ENCODE results near the gene WNK2. TPM values are rescaled to one million over a fixed set of nuclear protein-coding genes. Genes with fewer than 3 reads are reported as not detected.

The WNK2 gene
- total RNA-seq, 2 donors from 2014 or later = 0.70 to 1.1 TPM

DNA sequence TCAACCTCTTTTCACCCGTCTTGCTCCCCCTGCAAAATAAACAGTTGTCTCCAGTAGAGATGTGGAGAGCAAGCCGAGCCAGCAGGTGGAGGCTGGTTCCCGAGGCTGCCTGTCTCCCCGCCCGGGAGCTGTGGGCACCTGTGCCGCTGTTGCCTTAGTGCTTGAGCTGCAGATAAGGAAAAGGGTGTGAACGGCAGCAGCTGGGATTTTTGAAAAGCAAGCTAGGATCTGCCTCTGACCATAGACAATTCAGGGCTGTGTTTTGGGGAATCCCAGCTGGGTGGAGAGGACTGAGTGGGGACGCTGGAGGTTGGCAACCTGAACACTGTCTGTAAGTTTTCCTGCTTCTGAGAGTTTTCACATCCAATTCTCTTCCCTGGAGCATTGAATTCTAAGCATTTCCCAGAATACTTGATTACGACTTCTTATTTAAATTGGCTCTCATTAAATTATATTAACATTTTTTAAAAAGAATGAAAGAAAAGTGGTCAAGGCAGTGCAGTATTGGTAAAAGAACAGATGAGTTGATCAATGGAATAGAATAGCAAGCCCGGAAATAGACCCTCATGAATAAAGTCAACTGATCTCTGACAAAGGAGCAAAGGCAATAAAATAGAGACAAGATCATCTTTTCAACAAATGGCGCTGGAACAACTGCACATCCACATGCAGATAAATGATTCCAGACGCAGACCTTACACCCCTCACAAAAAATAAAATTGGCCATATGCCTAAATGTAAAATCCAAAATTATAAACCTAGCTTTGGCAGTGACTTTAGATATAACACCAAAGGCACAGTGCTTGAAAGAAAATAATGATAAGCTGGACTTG lies 9.7 kb downstream of the WNK2 start:
- H3K27ac Mint-ChIP-seq = no peak overlapping the region
- no peak for ATAC-seq (replicated peaks in 1 of 2)
- H3K4me3 Mint-ChIP-seq = no peak overlapping the region
- H3K4me1 Mint-ChIP-seq (ENCODE audit: low read depth) = no peaks in the 10 kb centered on the region
- no peak for DNase-seq
- H3K27me3 Mint-ChIP-seq (ENCODE audit: low read depth) = no peaks in the 10 kb centered on the region
- no peaks in the 10 kb centered on the region for H3K9me3 Mint-ChIP-seq
- H3K36me3 Mint-ChIP-seq (ENCODE audit: insufficient read depth in 2 of 2) = no peaks in the 10 kb centered on the region

DNA sequence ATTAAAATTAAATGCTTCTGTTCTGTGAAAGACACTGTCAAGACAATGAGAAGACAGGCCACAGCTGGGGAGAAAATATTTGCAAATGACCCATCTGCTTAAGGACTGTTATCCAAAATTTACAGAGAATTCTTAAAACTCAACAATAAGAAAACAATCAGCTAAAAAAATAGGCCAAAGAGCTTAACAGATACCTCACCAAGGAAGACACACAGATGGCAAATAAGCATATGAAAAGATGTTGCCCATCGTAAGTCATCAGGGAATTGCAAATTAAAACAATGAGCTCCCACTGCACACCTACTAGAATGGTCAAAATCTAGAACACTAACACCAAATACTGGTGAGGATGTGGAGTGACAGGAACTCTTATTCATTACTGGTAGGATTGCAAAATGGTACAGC lies 10.3 kb downstream of the WNK2 start:
- DNase-seq (no peak), ATAC-seq (replicated peaks in 1 of 2) (no peak)
- Mint-ChIP-seq H3K4me1 (ENCODE audit: low read depth) (no peaks in the 10 kb centered on the region), H3K4me3 (no peak overlapping the region), H3K9me3 (no peaks in the 10 kb centered on the region), H3K36me3 (ENCODE audit: insufficient read depth in 2 of 2) (no peaks in the 10 kb centered on the region), H3K27me3 (ENCODE audit: low read depth) (no peaks in the 10 kb centered on the region), H3K27ac (no peak overlapping the region)

DNA sequence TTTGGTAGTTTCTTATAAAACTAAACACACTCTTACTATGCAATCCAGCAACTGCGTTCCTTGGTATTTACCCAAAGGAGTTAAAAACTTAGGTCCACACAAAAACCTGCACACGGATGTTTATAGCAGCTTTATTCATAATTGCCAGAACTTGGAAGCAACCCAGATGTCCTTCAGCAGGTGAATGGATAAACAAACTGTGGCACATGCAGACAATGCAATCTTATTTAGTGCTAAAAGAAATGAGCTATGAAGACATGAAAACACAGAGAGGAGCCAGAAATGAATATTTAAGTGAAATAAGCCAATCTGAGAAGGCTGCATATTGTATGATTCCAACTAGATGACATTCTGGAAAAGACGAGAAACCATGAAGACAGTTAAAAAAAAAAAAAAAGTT lies 10.7 kb downstream of the WNK2 start:
- no peak for ATAC-seq (replicated peaks in 1 of 2)
- no peak overlapping the region for H3K27ac Mint-ChIP-seq
- H3K4me3 Mint-ChIP-seq = no peak overlapping the region
- H3K9me3 Mint-ChIP-seq = no peaks in the 10 kb centered on the region
- H3K4me1 Mint-ChIP-seq (ENCODE audit: low read depth) = no peaks in the 10 kb centered on the region
- DNase-seq = no peak
- H3K27me3 Mint-ChIP-seq (ENCODE audit: low read depth) = no peaks in the 10 kb centered on the region
- H3K36me3 Mint-ChIP-seq (ENCODE audit: insufficient read depth in 2 of 2) = no peaks in the 10 kb centered on the region

DNA sequence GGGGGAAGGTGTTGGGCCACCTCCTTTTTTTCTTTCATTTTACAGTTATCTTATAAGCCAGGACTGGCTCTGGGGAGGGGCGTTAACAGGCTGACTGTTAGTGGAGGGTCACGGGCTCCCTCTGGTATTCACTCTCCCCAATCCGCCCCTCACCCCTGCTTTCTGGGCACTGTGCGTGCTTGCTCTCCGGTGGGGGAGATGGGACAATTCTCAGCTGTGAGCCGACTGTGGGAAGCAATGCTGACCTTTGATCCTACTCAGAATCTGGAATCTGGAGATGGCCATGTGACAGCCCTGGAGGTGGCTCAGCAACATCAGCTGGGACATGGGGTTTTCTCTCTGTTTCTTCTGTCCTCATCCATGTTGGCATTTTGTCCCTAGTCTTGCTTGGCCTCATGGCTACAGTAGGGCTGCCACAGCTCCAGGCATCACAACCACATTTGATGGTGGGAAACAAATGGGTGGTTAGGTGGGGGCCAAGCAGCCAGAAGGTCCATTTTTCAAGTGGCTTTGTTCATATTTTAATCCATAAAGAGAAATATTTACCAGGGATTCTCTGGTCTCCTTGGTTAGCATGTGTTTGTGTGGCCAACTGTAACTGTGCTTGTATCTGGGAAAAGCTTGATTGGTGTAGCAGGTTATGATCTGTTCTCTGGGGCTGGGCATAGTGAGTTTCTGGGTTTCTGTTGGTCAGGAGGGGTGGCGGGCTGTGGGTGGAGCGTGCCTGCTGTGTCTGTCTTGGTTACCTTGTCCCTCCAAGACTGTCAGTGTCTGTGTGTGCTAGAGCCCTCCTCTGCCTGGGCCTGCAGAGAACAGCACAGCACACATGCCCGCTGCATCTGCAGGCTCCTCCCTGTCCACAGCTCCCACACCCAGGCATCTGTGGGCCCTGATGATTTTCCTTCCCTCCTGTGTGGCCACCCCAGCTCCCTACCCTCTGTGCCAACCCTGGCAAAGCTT lies 12.4 kb downstream of the WNK2 start:
- no peaks in the 10 kb centered on the region for H3K4me1 Mint-ChIP-seq (ENCODE audit: low read depth)
- DNase-seq (no peak), ATAC-seq (replicated peaks in 1 of 2) (no peak)
- H3K9me3 Mint-ChIP-seq = no peaks in the 10 kb centered on the region
- no peak overlapping the region for H3K4me3 Mint-ChIP-seq
- H3K36me3 Mint-ChIP-seq (ENCODE audit: insufficient read depth in 2 of 2) = no peaks in the 10 kb centered on the region
- H3K27me3 Mint-ChIP-seq (ENCODE audit: low read depth) = no peaks in the 10 kb centered on the region
- H3K27ac Mint-ChIP-seq = no peak overlapping the region

DNA sequence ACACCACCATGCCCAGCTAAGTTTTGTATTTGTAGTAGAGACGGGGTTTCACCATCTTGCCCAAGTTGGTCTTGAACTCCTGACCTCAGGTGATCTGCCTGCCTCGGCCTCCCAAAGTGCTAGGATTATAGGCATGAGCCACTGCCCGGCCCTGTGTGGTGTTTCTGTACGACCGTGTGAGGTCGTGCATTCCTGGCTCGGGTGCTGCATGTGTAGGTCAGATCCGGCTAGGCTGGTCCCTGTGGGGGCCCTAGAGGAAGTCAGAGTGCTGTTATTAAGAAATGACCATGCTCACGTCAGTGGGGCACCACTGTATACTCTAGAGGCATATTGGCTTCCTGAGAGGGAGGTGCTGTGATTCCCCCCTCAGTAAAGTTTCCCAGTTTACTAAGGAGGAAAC lies 13.7 kb downstream of the WNK2 start:
- no peak overlapping the region for H3K27ac Mint-ChIP-seq
- H3K4me1 Mint-ChIP-seq (ENCODE audit: low read depth) = no peaks in the 10 kb centered on the region
- ATAC-seq (replicated peaks in 1 of 2) (no peak), DNase-seq (no peak)
- H3K9me3 Mint-ChIP-seq = no peaks in the 10 kb centered on the region
- no peaks in the 10 kb centered on the region for H3K27me3 Mint-ChIP-seq (ENCODE audit: low read depth)
- no peak overlapping the region for H3K4me3 Mint-ChIP-seq
- H3K36me3 Mint-ChIP-seq (ENCODE audit: insufficient read depth in 2 of 2) = no peaks in the 10 kb centered on the region

DNA sequence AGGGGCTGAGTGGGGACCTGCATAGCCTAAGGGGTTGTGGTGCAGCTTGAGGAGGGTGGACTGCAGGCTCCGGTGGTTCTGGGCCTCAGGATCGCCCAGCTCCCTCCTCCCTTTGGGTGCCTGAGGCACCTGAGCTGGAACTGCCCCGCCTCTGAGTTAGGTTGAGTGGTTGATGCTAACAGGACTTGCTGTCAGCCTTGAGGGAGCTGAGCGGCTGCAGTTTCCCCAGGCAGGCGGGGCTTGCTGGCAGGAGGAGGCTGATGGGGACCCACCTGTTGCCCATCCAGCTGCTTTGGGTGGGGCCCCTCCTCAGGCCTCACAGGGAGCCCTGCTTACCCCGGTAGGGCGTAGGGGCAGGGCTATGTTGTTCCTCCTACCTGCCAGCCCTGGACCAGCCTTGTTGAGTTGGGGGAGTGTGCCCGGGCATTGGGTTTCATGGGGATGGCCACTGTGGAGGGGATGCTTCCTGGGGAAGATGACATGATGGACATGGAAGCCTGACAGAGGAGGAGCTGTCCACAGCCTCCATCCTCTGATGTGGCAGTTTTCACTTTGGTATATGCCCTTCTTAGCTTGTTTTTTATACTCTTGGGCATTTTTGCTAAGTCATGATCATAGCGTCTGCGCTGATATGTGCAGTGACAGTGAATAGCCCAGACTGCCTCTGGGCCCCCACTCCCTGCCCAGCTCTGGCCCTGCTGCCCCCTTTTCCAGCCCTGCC lies 14.3 kb downstream of the WNK2 start:
- DNase-seq (no peak), ATAC-seq (replicated peaks in 1 of 2) (no peak)
- Mint-ChIP-seq H3K36me3 (ENCODE audit: insufficient read depth in 2 of 2) (no peaks in the 10 kb centered on the region), H3K4me3 (no peak overlapping the region), H3K27me3 (ENCODE audit: low read depth) (no peaks in the 10 kb centered on the region), H3K27ac (no peak overlapping the region), H3K9me3 (no peaks in the 10 kb centered on the region), H3K4me1 (ENCODE audit: low read depth) (no peaks in the 10 kb centered on the region)

DNA sequence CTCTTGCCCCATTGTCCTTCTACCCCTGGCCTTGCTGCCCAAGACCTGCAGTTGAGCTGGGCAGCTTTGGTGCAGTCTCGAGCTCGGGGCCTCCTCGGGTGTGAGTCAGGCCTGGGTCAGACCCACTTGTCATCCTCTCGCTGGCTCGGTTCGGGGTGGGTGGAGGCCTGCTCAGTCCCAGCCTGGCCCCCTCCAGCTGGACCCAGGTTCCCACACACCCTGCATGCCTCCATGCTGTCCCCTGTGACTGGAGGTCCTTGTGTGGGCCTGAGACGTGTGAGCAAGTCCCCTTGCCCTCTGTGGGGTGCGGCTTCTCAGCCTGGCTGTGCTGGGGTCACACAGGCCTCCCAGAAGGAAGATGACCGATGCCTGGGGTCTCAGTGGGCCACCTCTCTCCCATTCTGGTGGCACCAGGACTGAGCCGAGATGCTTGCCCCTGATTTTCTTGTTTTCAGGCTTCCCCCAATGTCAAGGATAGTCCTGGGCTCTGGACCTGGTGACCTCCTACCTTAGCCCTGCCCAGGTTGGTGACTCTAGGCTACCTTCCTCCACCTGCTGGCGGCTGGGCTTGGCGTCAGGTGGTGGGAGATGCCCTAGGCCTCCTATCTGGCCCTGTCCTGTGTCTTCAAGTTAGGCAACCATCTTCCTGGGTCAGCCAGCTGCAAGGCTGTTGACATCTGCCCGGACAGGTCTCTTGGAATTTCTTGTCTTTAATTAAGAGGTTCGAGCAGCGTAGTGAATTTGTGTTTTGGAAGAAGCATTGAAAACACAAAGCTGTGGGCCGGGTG lies 15.1 kb downstream of the WNK2 start:
- Mint-ChIP-seq H3K27ac (no peak overlapping the region), H3K27me3 (ENCODE audit: low read depth) (no peaks in the 10 kb centered on the region), H3K4me3 (no peak overlapping the region), H3K36me3 (ENCODE audit: insufficient read depth in 2 of 2) (no peaks in the 10 kb centered on the region), H3K9me3 (no peaks in the 10 kb centered on the region), H3K4me1 (ENCODE audit: low read depth) (no peaks in the 10 kb centered on the region)
- ATAC-seq (replicated peaks in 1 of 2) = no peak
- DNase-seq = no peak

DNA sequence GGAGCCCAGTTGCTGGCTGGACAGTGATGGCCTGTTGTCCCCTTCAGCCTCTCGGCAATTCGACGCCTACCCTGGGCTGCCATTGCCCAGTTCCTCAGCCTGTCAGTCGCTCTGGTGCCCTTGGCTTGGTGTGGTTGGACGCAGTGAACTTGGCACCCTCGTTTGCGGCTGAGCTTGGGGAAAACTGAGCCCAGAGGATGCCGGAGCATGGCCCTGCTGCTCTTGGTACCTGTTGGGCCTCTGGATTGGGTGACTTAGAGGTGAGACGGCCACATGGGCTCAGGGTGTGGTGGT lies 16.5 kb downstream of the WNK2 start:
- peaks cover 5% of the 10 kb centered on the region for H3K4me1 Mint-ChIP-seq (ENCODE audit: low read depth)
- H3K9me3 Mint-ChIP-seq = no peaks in the 10 kb centered on the region
- DNase-seq (no peak), ATAC-seq (replicated peaks in 1 of 2) (no peak)
- H3K27me3 Mint-ChIP-seq (ENCODE audit: low read depth) = no peaks in the 10 kb centered on the region
- H3K36me3 Mint-ChIP-seq (ENCODE audit: insufficient read depth in 2 of 2) = no peaks in the 10 kb centered on the region
- no peak overlapping the region for H3K4me3 Mint-ChIP-seq
- no peak overlapping the region for H3K27ac Mint-ChIP-seq

DNA sequence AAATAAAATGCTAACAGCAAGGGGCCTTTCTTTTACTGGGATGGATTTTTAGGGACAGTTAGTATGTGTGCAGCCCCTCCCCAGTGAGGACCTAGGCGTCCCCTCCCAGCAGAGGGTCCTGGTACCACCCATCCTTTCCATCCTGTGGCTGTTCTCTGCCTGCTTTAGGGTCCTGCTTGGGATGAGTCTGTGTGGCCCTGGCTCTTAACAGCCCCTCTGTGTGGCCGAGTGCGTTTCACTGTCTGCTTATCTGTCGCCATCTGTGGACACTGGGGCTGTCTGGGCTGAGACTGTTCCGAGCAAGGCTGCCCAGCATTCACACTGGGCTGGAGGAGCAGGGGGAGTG lies 17.0 kb downstream of the WNK2 start:
- no peaks in the 10 kb centered on the region for H3K27me3 Mint-ChIP-seq (ENCODE audit: low read depth)
- ATAC-seq (replicated peaks in 1 of 2) (no peak), DNase-seq (no peak)
- no peaks in the 10 kb centered on the region for H3K36me3 Mint-ChIP-seq (ENCODE audit: insufficient read depth in 2 of 2)
- H3K4me3 Mint-ChIP-seq = no peak overlapping the region
- H3K4me1 Mint-ChIP-seq (ENCODE audit: low read depth) = peaks cover 5% of the 10 kb centered on the region
- no peak overlapping the region for H3K27ac Mint-ChIP-seq
- no peaks in the 10 kb centered on the region for H3K9me3 Mint-ChIP-seq

DNA sequence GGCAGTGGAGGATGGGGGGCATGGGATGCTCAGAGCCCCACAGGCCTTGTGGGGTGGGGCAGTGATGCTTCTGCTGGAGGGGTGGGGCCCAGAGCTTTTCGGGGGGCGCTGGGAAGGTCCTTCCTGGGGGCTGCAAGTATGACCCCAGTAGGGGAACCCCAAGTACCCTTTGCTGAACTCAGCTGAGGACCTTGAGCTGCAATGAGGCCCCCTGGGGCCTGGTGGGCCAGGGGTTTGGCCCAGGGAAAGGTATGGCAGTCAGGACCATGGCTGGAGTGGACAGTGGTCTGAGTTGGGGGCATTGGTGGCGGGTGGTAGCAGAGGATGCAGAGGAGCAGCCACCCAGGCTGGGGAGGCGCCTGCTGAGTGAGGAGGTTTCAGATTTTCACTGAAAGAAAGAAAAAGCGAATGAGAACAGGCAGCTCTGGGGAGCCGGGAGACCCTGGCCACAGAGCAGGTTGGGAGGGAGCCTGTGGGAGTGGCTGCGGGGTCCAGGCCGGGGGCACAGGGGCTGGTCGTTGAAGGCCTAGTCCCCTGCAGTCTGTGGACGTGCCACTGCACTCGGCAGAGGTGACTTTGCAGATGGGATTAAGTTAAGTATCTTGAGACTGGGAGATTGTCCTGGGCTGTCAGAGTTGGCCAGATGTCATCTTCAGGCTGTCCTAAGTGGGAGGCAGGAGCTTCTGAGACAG lies 19.2 kb downstream of the WNK2 start:
- DNase-seq = no peak
- peaks cover 5% of the 10 kb centered on the region for H3K4me1 Mint-ChIP-seq (ENCODE audit: low read depth)
- H3K4me3 Mint-ChIP-seq = no peak overlapping the region
- ATAC-seq (replicated peaks in 1 of 2) = no peak
- no peaks in the 10 kb centered on the region for H3K9me3 Mint-ChIP-seq
- H3K27me3 Mint-ChIP-seq (ENCODE audit: low read depth) = no peaks in the 10 kb centered on the region
- no peak overlapping the region for H3K27ac Mint-ChIP-seq
- H3K36me3 Mint-ChIP-seq (ENCODE audit: insufficient read depth in 2 of 2) = no peaks in the 10 kb centered on the region

DNA sequence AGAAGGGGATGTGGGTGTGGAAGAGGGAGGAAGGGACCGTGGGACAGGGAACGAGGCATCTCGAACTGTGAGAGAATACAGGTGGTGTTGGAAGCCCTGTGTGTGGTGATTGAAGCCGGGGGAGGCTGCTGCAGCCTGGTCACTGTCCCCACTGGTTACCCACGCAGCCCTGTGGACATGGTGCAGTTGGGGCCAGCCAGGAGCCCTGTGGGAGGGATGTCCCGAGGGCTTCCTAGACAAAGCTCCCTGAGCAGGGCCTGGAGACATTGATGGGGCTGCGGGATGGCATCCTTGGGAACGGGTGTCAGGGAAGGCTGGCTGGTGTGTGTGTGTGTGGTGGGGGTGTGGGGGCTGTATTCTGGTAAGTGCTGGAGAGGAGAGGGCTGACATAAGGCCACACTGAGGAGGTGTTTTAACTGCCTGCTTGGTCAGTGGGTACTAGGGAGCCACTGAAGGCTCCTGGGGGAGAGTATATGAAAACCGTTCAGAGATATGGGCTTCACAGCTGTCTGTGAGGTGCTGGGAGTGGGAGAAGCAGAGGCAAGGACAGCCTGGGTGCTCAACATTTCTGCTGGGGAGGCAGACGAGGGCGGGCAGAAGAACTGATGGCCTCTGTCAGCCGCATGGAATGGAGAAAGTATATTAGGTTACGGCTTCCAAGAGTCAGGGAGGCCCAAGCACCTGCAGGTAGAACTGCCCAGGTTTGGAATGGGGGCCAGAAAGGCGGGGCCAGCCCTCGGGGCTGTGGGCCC lies 20.0 kb downstream of the WNK2 start:
- H3K27me3 Mint-ChIP-seq (ENCODE audit: low read depth) = no peaks in the 10 kb centered on the region

More for the DNA sequence above, 20.0 kb downstream of the WNK2 start:
- Mint-ChIP-seq H3K4me1 (ENCODE audit: low read depth) (peaks cover 5% of the 10 kb centered on the region), H3K4me3 (no peak overlapping the region), H3K27ac (no peak overlapping the region), H3K9me3 (peaks cover 5 to 6% of the 10 kb centered on the region in 2 donors), H3K36me3 (ENCODE audit: insufficient read depth in 2 of 2) (no peaks in the 10 kb centered on the region)
- no peak for ATAC-seq (replicated peaks in 1 of 2)
- no peak for DNase-seq
